ENCODE data around the gene ACOT2.
"Not testable (repeated sequence)": the region's sequence is repeated elsewhere in the genome, so short reads cannot be mapped to it uniquely, and the experiment has no call there.

ACOT2 gene, protein sequence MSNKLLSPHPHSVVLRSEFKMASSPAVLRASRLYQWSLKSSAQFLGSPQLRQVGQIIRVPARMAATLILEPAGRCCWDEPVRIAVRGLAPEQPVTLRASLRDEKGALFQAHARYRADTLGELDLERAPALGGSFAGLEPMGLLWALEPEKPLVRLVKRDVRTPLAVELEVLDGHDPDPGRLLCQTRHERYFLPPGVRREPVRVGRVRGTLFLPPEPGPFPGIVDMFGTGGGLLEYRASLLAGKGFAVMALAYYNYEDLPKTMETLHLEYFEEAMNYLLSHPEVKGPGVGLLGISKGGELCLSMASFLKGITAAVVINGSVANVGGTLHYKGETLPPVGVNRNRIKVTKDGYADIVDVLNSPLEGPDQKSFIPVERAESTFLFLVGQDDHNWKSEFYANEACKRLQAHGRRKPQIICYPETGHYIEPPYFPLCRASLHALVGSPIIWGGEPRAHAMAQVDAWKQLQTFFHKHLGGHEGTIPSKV

DNA sequence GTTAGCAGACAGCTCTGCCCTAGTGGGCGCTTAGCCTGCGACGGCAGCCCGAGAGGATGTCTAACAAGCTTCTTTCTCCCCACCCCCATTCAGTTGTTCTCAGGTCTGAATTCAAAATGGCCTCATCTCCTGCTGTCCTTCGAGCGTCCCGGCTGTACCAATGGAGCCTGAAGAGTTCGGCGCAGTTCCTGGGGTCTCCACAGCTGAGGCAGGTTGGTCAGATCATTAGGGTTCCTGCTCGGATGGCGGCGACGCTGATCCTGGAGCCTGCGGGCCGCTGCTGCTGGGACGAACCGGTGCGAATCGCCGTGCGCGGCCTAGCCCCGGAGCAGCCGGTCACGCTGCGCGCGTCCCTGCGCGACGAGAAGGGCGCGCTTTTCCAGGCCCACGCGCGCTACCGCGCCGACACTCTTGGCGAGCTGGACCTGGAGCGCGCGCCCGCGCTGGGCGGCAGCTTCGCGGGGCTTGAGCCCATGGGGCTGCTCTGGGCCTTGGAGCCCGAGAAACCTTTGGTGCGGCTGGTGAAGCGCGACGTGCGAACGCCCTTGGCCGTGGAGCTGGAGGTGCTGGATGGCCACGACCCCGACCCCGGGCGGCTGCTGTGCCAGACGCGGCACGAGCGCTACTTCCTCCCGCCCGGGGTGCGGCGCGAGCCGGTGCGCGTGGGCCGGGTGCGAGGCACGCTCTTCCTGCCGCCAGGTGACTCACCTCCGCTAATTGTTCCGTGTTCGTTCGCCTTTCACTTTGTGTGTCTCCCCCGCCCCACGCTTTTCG lies at the start of gene ACOT2:
Gene ACOT2 (plus strand): TSS at position 29 of the 774 bp plus-strand sequence. CDS start 28 bp downstream, at position 57.
- H3K4me3 ChIP-seq (ENCODE audit: low read length): peak within 1 kb of the TSS; percentile 54
- peak; percentile 79 for DNase-seq (ENCODE audit: low read depth)

DNA sequence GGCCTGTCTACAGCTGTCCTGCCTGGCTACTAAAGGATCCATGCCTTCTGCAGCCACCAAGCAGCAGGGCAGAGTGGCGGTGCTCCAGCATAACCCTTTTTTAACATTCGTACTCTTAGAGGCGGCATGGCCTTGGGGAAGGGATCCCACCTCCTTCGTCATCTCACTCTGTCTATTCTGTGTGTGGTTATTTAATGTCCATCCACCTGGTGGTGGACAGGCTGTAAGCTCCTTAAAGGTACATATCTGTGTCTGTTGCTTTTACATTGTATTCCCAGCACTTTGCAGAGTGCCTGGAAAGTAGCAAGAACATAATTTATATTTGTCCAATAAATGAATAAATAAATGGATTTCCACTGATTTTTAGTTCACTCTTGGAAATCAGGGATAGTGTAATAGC lies 47.8 kb upstream of the ACOT2 start:
- no peak for DNase-seq (ENCODE audit: low read depth)
- TF ChIP-seq, protein P1, sequence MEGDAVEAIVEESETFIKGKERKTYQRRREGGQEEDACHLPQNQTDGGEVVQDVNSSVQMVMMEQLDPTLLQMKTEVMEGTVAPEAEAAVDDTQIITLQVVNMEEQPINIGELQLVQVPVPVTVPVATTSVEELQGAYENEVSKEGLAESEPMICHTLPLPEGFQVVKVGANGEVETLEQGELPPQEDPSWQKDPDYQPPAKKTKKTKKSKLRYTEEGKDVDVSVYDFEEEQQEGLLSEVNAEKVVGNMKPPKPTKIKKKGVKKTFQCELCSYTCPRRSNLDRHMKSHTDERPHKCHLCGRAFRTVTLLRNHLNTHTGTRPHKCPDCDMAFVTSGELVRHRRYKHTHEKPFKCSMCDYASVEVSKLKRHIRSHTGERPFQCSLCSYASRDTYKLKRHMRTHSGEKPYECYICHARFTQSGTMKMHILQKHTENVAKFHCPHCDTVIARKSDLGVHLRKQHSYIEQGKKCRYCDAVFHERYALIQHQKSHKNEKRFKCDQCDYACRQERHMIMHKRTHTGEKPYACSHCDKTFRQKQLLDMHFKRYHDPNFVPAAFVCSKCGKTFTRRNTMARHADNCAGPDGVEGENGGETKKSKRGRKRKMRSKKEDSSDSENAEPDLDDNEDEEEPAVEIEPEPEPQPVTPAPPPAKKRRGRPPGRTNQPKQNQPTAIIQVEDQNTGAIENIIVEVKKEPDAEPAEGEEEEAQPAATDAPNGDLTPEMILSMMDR (IDR thresholded peaks at IDR 0.05; ENCODE audit: insufficient read depth, low read depth, low read length, missing control alignments): no peak
- no peak overlapping the region for H3K4me3 ChIP-seq (ENCODE audit: low read length)

DNA sequence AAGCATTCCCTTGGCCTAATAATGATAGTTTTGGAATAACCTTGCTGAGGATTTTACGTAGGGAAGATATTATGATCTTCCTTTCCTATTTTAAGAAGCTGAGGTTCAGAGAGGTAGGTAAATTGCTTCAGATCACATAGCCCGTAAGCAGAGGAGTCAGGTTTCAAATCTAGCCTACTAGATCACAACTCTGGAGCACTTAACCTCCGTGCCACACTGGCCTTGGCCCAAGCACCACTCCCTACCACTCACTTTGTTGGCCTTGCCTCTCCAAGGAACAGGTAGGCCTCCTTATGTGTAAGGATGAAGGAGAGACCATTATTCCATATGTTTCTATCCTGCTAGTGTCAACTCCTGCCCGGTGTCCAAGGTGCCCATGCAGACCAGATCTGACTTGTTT lies 44.5 kb upstream of the ACOT2 start:
- H3K4me3 ChIP-seq (ENCODE audit: low read length): no peak overlapping the region
- TF ChIP-seq, protein P1 (IDR thresholded peaks at IDR 0.05; ENCODE audit: insufficient read depth, low read depth, low read length, missing control alignments): no peak
- DNase-seq (ENCODE audit: low read depth): no peak

DNA sequence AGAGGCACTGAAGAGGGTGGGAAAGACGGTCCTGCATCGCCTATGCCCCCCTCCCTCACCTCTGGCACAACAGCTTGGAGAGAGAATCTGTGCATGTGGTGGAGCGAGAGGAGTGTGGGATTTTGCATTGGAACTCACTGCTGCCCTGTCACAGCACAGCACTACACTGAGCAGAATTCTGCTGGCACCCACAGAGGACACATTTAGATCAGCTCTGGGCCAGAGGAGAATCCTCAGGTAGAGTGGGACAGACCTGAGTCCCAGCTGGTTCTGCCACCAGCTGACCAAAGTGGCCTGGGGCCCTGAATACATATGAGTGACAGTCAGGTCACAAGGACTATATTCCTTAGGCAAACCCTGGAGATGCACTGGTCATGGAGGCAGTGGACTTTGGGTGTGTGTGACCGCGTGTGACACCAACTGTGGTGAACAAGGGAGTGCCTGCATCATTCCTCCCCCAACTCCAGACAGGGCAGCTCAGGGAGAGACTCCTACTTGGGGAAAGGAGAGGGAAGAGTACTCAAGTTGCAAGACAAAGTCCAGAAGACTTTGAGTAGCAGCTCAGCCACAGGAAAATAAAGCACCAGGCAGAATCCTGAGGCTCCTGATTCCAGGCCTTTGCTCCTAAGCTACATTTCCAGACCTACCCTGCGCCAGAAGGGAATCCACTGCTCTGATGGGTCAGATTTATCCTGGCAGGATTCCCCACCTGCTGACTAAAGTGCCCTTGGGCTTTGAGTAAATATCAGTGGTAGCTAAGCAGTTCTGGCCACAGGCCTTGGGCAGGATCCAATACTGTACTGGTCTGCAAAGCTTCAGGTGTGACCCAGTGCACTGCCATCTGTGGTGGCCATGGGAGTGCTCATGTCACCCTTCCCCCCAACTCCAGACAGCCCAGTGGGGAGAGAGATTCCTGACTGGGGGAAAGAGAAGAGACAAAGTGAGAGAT lies 42.7 kb upstream of the ACOT2 start:
- no peak overlapping the region for H3K4me3 ChIP-seq (ENCODE audit: low read length)
- DNase-seq (ENCODE audit: low read depth): peak; percentile 59
- TF ChIP-seq, protein P1 (IDR thresholded peaks at IDR 0.05; ENCODE audit: insufficient read depth, low read depth, low read length, missing control alignments): no peak

DNA sequence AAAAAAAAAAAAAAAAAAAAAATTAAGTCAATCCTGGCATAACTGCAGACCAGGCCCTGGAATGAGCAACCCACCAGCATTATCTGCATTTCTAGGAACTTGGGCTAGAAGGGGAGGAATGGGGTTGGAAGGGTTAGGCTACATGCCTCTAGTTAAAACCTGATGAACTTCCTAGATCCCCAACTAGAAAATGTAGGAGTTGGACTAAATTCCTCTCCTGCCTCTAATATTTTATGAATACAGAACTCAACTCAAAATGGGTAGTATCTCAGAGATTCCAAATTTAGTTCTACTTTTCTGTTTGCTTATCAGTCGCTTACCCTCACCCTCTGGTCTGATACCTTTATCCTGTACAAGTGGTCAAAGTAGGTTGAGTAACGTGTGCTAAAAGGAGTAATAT lies 39.7 kb upstream of the ACOT2 start:
- H3K4me3 ChIP-seq (ENCODE audit: low read length); DNase-seq (ENCODE audit: low read depth): not testable (repeated sequence)

- H3K4me3 ChIP-seq (ENCODE audit: low read length); DNase-seq (ENCODE audit: low read depth): not testable (repeated sequence)
Observed at GRCh38 chr14:73531971-73532370, 37.0 kb upstream of the ACOT2 start.

- H3K4me3 ChIP-seq (ENCODE audit: low read length): peak overlapping the region; percentile 35
Observed at GRCh38 chr14:73537244-73538045, 31.6 kb upstream of the ACOT2 start.

DNA sequence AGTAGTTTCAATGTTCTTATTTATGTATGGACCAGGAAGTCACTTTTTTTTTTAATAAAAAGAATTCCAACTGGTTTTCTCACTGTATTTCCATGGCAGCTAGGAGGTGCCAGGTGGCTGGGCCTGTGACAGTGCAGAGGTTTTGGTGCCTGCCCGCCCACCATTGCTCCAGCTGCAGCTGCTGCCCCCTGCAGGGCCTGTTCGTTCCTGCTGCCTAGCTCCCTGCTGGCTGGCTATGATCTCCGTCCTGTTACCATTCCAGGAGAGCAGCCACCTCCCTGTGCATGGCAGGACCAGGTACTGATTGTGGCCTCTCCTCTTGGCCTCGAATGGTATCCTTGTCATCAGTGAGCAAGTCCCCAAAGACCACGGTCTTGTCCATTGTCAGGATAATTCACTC lies 30.0 kb upstream of the ACOT2 start:
- DNase-seq (ENCODE audit: low read depth): peak; percentile 48
- TF ChIP-seq, protein P1 (IDR thresholded peaks at IDR 0.05; ENCODE audit: insufficient read depth, low read depth, low read length, missing control alignments): peak; percentile 59
- H3K4me3 ChIP-seq (ENCODE audit: low read length): not testable (repeated sequence)

More at GRCh38 chr14:73537244-73538045, 31.6 kb upstream of the ACOT2 start:
- peak; percentile 84 for DNase-seq (ENCODE audit: low read depth)

DNA sequence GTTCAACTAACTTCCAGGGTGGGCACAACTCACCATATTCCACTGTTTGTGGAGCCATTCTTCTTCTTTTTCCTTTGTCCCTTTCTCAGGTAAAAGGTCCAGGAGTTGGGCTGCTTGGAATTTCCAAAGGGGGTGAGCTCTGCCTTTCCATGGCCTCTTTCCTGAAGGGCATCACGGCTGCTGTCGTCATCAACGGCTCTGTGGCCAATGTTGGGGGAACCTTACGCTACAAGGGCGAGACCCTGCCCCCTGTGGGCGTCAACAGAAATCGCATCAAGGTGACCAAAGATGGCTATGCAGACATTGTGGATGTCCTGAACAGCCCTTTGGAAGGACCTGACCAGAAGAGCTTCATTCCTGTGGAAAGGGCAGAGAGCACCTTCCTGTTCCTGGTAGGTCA lies 26.1 kb upstream of the ACOT2 start:
- not testable (repeated sequence) for H3K4me3 ChIP-seq (ENCODE audit: low read length); DNase-seq (ENCODE audit: low read depth)

- not testable (repeated sequence) for DNase-seq (ENCODE audit: low read depth); H3K4me3 ChIP-seq (ENCODE audit: low read length)
Observed at GRCh38 chr14:73545353-73545752, 23.7 kb upstream of the ACOT2 start.

DNA sequence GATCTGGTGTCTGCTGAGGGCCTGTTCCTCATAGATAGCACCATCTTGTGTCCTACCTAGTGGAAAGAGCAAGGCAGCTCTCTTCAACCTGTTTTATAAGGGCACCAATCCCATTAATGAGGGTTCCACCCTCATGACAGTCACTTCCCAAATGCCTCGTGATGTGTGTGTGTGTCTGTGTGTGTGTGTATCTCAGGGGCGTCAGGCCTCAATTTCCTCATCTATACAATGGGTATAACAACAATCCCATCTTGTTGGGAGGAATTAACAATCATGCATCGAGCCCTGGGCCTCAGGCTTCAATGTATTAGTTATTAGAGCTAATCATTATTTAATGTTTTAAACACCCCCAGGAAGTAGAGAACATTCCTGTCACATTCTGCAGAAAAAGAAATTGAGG lies 19.9 kb upstream of the ACOT2 start:
- not testable (repeated sequence) for DNase-seq (ENCODE audit: low read depth); H3K4me3 ChIP-seq (ENCODE audit: low read length)

GRCh38 chr14:73549889-73550524 lies 19.0 kb upstream of the ACOT2 start:
- H3K4me3 ChIP-seq (ENCODE audit: low read length); DNase-seq (ENCODE audit: low read depth): not testable (repeated sequence)
